ENCODE results near the gene TSPAN15.

Gene TSPAN15

GRCh38 chr10:69501657-69502056 lies 50.4 kb downstream of the TSPAN15 start:
- H2AFZ ChIP-seq (ENCODE audit: low read length): no peak overlapping the region
- H3K9me2 ChIP-seq (replicated peaks; ENCODE audit: low read depth, low read length): no peaks in the 10 kb centered on the region
- H3K9me3 ChIP-seq (ENCODE audit: insufficient read depth, low read depth, low read length): no peaks in the 10 kb centered on the region
- no peak overlapping the region for H3K4me3 ChIP-seq (ENCODE audit: low read length, poor library complexity, severe bottlenecking)
- no peaks in the 10 kb centered on the region for H3K27me3 ChIP-seq (ENCODE audit: insufficient read depth, low read length, poor library complexity, severe bottlenecking)
- H3K79me2 ChIP-seq (ENCODE audit: insufficient read depth, low read length): no peaks in the 10 kb centered on the region
- no peak overlapping the region for H3K9ac ChIP-seq (ENCODE audit: low read depth, low read length, poor library complexity, severe bottlenecking)
- no peaks in the 10 kb centered on the region for H3F3A ChIP-seq (ENCODE audit: low read depth)
- H3K4me2 ChIP-seq (ENCODE audit: low read depth, low read length, poor library complexity, severe bottlenecking): no peak overlapping the region
- no peaks in the 10 kb centered on the region for H3K36me3 ChIP-seq (ENCODE audit: insufficient read depth, low read length)
- TF ChIP-seq, protein P1, sequence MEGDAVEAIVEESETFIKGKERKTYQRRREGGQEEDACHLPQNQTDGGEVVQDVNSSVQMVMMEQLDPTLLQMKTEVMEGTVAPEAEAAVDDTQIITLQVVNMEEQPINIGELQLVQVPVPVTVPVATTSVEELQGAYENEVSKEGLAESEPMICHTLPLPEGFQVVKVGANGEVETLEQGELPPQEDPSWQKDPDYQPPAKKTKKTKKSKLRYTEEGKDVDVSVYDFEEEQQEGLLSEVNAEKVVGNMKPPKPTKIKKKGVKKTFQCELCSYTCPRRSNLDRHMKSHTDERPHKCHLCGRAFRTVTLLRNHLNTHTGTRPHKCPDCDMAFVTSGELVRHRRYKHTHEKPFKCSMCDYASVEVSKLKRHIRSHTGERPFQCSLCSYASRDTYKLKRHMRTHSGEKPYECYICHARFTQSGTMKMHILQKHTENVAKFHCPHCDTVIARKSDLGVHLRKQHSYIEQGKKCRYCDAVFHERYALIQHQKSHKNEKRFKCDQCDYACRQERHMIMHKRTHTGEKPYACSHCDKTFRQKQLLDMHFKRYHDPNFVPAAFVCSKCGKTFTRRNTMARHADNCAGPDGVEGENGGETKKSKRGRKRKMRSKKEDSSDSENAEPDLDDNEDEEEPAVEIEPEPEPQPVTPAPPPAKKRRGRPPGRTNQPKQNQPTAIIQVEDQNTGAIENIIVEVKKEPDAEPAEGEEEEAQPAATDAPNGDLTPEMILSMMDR (conservative IDR thresholded peaks at IDR 0.05; ENCODE audit: low read length): no peak
- no peak for TF ChIP-seq EZH2phosphoT487 (IDR thresholded peaks at IDR 0.05; ENCODE audit: borderline replicate concordance)
- H4K20me1 ChIP-seq (ENCODE audit: insufficient read depth, low read length, poor library complexity, severe bottlenecking): no peaks in the 10 kb centered on the region
- peaks cover 22% of the 10 kb centered on the region for H3K4me1 ChIP-seq (ENCODE audit: insufficient read depth, low read length, poor library complexity, severe bottlenecking)

- Histone ChIP-seq H3K4me2 (ENCODE audit: low read depth, low read length, poor library complexity, severe bottlenecking) (no peak overlapping the region), H3K4me3 (ENCODE audit: low read length, poor library complexity, severe bottlenecking) (no peak overlapping the region), H3K9me2 (replicated peaks; ENCODE audit: low read depth, low read length) (no peaks in the 10 kb centered on the region), H4K20me1 (ENCODE audit: insufficient read depth, low read length, poor library complexity, severe bottlenecking) (no peaks in the 10 kb centered on the region), H3K79me2 (ENCODE audit: insufficient read depth, low read length) (no peaks in the 10 kb centered on the region), H3K36me3 (ENCODE audit: insufficient read depth, low read length) (no peaks in the 10 kb centered on the region), H2AFZ (ENCODE audit: low read length) (no peak overlapping the region), H3F3A (ENCODE audit: low read depth) (no peaks in the 10 kb centered on the region), H3K4me1 (ENCODE audit: insufficient read depth, low read length, poor library complexity, severe bottlenecking) (peaks cover 18% of the 10 kb centered on the region), H3K9me3 (ENCODE audit: insufficient read depth, low read depth, low read length) (no peaks in the 10 kb centered on the region), H3K9ac (ENCODE audit: low read depth, low read length, poor library complexity, severe bottlenecking) (no peak overlapping the region), H3K27me3 (ENCODE audit: insufficient read depth, low read length, poor library complexity, severe bottlenecking) (no peaks in the 10 kb centered on the region)
- TF ChIP-seq, protein P1 (conservative IDR thresholded peaks at IDR 0.05; ENCODE audit: low read length): no peak
- TF ChIP-seq EZH2phosphoT487 (IDR thresholded peaks at IDR 0.05; ENCODE audit: borderline replicate concordance): no peak
Observed at GRCh38 chr10:69502589-69502988, 51.3 kb downstream of the TSPAN15 start.

DNA sequence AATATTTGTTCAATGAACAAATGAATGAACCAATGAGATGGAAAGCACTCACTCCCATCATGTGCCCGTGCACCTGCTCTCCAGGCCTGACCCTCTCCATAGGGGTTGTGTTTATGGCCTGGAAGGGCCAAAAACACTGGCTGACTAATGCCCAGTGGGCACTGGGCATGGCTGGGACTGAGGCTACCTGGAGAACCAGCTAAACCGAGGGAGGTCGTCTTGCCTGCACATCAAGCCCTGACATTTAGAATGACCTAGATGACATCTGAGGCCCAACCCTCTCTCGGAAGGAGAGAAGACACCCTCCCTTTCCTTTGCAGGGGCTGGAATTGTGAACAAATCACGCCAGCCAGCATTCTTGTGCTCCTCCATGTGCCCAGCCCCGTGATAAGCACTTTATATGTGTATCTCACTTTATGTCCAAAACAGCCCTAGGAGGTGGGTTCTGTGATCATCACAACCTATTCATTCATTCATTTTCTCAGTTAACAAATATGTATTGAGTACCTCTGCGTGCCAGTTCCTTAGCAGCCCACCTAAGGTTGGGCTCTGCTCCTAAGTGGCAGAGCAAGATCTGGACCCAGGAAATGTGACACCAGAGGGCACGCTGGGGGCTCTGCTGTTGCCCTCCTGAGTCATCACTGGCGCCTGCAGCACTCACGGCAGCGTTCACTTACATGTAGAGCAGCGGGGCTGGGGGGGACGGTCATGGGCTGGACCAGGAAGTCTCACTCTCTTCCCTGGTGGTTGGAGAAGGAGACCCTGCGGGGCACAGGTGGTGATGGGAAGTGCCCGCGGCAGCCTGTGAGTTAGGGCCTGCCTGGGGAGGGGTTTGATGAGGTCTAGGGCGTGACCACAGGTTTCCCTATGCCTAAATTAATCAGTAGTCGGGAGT lies 52.0 kb downstream of the TSPAN15 start:
- no peaks in the 10 kb centered on the region for H3K27me3 ChIP-seq (ENCODE audit: insufficient read depth, low read length, poor library complexity, severe bottlenecking)
- H3K4me3 ChIP-seq (ENCODE audit: low read length, poor library complexity, severe bottlenecking): no peak overlapping the region
- TF ChIP-seq EZH2phosphoT487 (IDR thresholded peaks at IDR 0.05; ENCODE audit: borderline replicate concordance): no peak
- TF ChIP-seq, protein P1 (conservative IDR thresholded peaks at IDR 0.05; ENCODE audit: low read length): no peak
- H3K79me2 ChIP-seq (ENCODE audit: insufficient read depth, low read length): no peaks in the 10 kb centered on the region
- no peaks in the 10 kb centered on the region for H4K20me1 ChIP-seq (ENCODE audit: insufficient read depth, low read length, poor library complexity, severe bottlenecking)
- no peaks in the 10 kb centered on the region for H3K36me3 ChIP-seq (ENCODE audit: insufficient read depth, low read length)
- H3K9ac ChIP-seq (ENCODE audit: low read depth, low read length, poor library complexity, severe bottlenecking): no peak overlapping the region
- H2AFZ ChIP-seq (ENCODE audit: low read length): no peak overlapping the region
- H3K9me2 ChIP-seq (replicated peaks; ENCODE audit: low read depth, low read length): no peaks in the 10 kb centered on the region
- no peak overlapping the region for H3K4me2 ChIP-seq (ENCODE audit: low read depth, low read length, poor library complexity, severe bottlenecking)
- peaks cover 14% of the 10 kb centered on the region for H3K4me1 ChIP-seq (ENCODE audit: insufficient read depth, low read length, poor library complexity, severe bottlenecking)
- no peaks in the 10 kb centered on the region for H3F3A ChIP-seq (ENCODE audit: low read depth)
- no peaks in the 10 kb centered on the region for H3K9me3 ChIP-seq (ENCODE audit: insufficient read depth, low read depth, low read length)
